B cell (primary cell): ENCODE results near the gene MBOAT7.

Experiments
- EZH2 ChIP-seq: IDR thresholded peaks from 2 replicates; pipeline ENCODE4 v1.6.1; 2012; ENCODE audit warnings: borderline replicate concordance, low read depth, mild to moderate bottlenecking, moderate library complexity, low read length; ENCODE audit not compliant: insufficient read depth, poor library complexity, severe bottlenecking
- TF ChIP-seq, protein P1 (sequence below): fragments of 200-600 bp; IDR thresholded peaks from one replicate; pipeline ENCODE4 v1.8.0; 2022; ENCODE audit warnings: antibody characterized with exemption, mild to moderate bottlenecking

DNA sequence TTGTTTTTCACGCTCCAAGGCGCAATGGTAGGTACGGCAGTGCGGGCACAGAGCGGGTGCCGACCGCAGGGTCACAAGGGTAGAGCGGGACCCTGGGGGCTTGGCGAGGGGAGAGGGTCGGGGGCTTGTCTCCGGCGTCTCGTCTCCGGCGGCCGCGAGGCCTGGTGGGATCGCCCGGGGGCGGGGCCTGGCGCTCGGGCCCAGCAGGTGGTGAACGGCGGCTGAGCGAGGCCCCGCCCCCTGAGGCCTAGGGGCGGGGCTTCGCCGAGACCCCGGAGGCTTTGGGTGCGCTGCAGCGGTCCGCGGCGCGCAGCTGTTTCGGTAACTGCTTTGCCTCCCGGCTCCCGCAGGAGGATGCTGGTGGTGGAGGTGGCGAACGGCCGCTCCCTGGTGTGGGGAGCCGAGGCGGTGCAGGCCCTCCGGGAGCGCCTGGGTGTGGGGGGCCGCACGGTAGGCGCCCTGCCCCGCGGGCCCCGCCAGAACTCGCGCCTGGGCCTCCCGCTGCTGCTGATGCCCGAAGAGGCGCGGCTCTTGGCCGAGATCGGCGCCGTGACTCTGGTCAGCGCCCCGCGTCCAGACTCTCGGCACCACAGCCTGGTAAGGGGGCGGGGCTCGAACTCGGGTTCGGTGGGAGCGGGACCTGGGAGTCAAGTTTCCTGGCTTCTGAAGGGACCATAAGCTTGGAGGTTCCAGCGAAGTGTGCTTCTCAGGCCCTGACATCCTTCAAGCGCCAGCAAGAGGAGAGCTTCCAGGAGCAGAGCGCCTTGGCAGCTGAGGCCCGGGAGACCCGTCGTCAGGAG is 1.8 kb upstream of the MBOAT7 start, which contains the start of gene TSEN34:
- TF ChIP-seq, protein P1, sequence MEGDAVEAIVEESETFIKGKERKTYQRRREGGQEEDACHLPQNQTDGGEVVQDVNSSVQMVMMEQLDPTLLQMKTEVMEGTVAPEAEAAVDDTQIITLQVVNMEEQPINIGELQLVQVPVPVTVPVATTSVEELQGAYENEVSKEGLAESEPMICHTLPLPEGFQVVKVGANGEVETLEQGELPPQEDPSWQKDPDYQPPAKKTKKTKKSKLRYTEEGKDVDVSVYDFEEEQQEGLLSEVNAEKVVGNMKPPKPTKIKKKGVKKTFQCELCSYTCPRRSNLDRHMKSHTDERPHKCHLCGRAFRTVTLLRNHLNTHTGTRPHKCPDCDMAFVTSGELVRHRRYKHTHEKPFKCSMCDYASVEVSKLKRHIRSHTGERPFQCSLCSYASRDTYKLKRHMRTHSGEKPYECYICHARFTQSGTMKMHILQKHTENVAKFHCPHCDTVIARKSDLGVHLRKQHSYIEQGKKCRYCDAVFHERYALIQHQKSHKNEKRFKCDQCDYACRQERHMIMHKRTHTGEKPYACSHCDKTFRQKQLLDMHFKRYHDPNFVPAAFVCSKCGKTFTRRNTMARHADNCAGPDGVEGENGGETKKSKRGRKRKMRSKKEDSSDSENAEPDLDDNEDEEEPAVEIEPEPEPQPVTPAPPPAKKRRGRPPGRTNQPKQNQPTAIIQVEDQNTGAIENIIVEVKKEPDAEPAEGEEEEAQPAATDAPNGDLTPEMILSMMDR: no peak
- TF ChIP-seq EZH2: no peak
